ENCODE results near the gene NKD2. TPM values are rescaled to one million over a fixed set of nuclear protein-coding genes. Genes with fewer than 3 reads are reported as not detected.

The NKD2 gene
- total and polyA plus RNA-seq, 2 experiments from 2014 or later: 9.0 to 11.9 TPM

DNA sequence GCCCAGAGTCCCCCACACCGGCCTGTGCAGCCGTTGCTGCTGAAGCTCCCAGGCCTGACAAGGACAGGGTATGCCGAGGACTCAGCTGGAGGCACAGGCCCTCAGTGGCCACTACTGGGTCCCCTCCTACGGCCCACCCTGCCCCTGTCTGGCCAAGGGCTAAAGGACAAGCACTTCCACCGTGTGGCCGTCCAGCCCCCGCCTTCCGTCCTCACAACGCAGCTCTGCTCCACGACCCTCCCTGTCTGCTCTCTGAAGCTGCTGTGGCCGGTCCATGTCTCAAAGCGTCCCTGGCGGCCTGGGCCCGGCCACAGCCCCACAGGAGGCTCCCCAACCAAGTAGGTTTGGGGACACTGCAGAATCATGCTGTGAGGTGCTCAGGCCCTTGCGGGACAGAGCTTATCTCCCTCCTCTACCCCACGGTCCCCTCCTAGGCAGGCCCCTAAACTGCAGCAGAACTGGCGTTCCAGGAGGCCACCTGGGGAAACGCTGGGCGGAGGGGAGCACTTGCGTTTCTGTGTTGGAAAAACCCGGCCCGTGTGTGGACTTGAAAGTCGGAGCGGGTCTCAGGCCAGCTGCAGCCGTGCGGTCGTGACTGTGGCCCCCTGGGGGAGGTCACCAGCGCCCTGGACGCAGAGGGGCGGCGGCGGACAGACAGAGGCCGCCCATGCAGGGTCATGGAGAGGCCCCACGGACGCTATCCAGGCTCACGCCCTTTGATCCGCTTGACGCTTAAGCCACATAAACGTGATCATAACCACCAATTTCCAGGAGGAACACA, 45.6 kb downstream of the NKD2 start:
- Histone ChIP-seq H3K79me2 (replicated peaks; ENCODE audit: insufficient read depth) (no peaks in the 10 kb centered on the region), H3K4me3 (no peak overlapping the region), H4K20me1 (replicated peaks; ENCODE audit: insufficient read depth) (no peaks in the 10 kb centered on the region; the same call in 1 of the 2 replicates), H3K4me1 (ENCODE audit: insufficient read depth) (no peaks in the 10 kb centered on the region), H2AFZ (no peak overlapping the region), H3K27me3 (ENCODE audit: insufficient read depth) (no peaks in the 10 kb centered on the region), H3K27ac (ENCODE audit: low read depth) (no peak overlapping the region), H3F3A (replicated peaks; ENCODE audit: low read depth) (no peaks in the 10 kb centered on the region), H3K36me3 (ENCODE audit: insufficient read depth) (no peaks in the 10 kb centered on the region), H3K4me2 (no peak overlapping the region), H3K9me2 (ENCODE audit: insufficient read depth) (no peaks in the 10 kb centered on the region)
- no peak overlapping the region for H3K27ac Mint-ChIP-seq
- no peak for ATAC-seq
- peak; percentile 8 for DNase-seq (ENCODE audit: low spot score)
- no peak overlapping the region for H3K4me3 Mint-ChIP-seq
- H3K9me3 Mint-ChIP-seq: no peaks in the 10 kb centered on the region; the same call in 2 of the 3 replicates
- H3K36me3 Mint-ChIP-seq (ENCODE audit: low read depth): peaks cover 16% of the 10 kb centered on the region; the same call in 2 of the 3 replicates
- no peaks in the 10 kb centered on the region for H3K4me1 Mint-ChIP-seq
- peaks cover 14% of the 10 kb centered on the region for H3K27me3 Mint-ChIP-seq (ENCODE audit: insufficient read depth, low read depth, poor library complexity)
- TF ChIP-seq NANOG (IDR thresholded peaks at IDR 0.05; ENCODE audit: borderline replicate concordance) (no peak), ZNF331 (CRISPR knock-in tag; IDR thresholded peaks at IDR 0.05; ENCODE audit: low read depth) (no peak), JUNB (IDR thresholded peaks at IDR 0.05; ENCODE audit: unreplicated experiment) (no peak), ZNF114 (CRISPR knock-in tag; IDR thresholded peaks at IDR 0.05) (no peak), CREB1 (CRISPR knock-in tag; IDR thresholded peaks at IDR 0.05; ENCODE audit: low read depth) (no peak), EZH2 (IDR thresholded peaks at IDR 0.05; ENCODE audit: low read depth, unreplicated experiment) (no peak), EZH2phosphoT487 (IDR thresholded peaks at IDR 0.05; ENCODE audit: unreplicated experiment) (no peak)
- TF ChIP-seq, protein P1, sequence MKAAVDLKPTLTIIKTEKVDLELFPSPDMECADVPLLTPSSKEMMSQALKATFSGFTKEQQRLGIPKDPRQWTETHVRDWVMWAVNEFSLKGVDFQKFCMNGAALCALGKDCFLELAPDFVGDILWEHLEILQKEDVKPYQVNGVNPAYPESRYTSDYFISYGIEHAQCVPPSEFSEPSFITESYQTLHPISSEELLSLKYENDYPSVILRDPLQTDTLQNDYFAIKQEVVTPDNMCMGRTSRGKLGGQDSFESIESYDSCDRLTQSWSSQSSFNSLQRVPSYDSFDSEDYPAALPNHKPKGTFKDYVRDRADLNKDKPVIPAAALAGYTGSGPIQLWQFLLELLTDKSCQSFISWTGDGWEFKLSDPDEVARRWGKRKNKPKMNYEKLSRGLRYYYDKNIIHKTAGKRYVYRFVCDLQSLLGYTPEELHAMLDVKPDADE (IDR thresholded peaks at IDR 0.05): no peak
- TF ChIP-seq, protein P2, sequence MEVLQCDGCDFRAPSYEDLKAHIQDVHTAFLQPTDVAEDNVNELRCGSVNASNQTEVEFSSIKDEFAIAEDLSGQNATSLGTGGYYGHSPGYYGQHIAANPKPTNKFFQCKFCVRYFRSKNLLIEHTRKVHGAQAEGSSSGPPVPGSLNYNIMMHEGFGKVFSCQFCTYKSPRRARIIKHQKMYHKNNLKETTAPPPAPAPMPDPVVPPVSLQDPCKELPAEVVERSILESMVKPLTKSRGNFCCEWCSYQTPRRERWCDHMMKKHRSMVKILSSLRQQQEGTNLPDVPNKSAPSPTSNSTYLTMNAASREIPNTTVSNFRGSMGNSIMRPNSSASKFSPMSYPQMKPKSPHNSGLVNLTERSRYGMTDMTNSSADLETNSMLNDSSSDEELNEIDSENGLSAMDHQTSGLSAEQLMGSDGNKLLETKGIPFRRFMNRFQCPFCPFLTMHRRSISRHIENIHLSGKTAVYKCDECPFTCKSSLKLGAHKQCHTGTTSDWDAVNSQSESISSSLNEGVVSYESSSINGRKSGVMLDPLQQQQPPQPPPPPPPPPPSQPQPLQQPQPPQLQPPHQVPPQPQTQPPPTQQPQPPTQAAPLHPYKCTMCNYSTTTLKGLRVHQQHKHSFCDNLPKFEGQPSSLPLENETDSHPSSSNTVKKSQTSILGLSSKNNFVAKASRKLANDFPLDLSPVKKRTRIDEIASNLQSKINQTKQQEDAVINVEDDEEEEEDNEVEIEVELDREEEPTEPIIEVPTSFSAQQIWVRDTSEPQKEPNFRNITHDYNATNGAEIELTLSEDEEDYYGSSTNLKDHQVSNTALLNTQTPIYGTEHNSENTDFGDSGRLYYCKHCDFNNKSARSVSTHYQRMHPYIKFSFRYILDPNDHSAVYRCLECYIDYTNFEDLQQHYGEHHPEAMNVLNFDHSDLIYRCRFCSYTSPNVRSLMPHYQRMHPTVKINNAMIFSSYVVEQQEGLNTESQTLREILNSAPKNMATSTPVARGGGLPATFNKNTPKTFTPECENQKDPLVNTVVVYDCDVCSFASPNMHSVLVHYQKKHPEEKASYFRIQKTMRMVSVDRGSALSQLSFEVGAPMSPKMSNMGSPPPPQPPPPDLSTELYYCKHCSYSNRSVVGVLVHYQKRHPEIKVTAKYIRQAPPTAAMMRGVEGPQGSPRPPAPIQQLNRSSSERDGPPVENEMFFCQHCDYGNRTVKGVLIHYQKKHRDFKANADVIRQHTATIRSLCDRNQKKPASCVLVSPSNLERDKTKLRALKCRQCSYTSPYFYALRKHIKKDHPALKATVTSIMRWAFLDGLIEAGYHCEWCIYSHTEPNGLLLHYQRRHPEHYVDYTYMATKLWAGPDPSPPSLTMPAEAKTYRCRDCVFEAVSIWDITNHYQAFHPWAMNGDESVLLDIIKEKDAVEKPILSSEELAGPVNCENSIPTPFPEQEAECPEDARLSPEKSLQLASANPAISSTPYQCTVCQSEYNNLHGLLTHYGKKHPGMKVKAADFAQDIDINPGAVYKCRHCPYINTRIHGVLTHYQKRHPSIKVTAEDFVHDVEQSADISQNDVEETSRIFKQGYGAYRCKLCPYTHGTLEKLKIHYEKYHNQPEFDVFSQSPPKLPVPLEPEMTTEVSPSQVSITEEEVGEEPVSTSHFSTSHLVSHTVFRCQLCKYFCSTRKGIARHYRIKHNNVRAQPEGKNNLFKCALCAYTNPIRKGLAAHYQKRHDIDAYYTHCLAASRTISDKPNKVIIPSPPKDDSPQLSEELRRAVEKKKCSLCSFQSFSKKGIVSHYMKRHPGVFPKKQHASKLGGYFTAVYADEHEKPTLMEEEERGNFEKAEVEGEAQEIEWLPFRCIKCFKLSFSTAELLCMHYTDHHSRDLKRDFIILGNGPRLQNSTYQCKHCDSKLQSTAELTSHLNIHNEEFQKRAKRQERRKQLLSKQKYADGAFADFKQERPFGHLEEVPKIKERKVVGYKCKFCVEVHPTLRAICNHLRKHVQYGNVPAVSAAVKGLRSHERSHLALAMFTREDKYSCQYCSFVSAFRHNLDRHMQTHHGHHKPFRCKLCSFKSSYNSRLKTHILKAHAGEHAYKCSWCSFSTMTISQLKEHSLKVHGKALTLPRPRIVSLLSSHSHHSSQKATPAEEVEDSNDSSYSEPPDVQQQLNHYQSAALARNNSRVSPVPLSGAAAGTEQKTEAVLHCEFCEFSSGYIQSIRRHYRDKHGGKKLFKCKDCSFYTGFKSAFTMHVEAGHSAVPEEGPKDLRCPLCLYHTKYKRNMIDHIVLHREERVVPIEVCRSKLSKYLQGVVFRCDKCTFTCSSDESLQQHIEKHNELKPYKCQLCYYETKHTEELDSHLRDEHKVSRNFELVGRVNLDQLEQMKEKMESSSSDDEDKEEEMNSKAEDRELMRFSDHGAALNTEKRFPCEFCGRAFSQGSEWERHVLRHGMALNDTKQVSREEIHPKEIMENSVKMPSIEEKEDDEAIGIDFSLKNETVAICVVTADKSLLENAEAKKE (CRISPR knock-in tag; IDR thresholded peaks at IDR 0.05): no peak

Measured in GM23338 (cell line).